ENCODE measurements around the gene ATP6V1G2. TPM values are rescaled to one million over a fixed set of nuclear protein-coding genes. Genes with fewer than 3 reads are reported as not detected.

The ATP6V1G2 gene
- total RNA-seq, 2 donors from 2014 or later: 1.7 to 2.1 TPM

DNA sequence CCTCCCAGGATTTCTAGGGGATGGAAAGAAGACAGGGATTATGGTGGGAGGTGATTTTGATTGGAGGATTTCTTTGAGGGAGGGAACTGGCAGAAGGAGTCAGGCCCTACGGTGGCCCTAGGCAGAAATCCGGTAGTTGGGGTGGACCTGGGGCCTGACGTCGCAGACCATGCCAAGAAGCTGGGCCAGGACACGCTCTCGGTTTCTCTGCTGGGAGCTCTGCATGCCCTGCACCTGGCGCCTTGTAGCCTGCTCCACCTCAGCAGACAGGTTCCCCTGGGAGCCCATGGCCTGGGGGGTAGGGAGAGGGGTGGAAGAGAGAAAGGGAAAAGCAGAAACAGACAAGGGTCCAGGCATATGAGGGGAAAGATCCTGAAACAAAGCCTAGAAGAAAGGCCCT lies 1.1 kb downstream of the ATP6V1G2 start:
- Histone ChIP-seq H3K36me3 (ENCODE audit: control insufficient read depth, insufficient read depth, low read length) (peaks cover 24% of the 10 kb centered on the region), H3K4me3 (ENCODE audit: low read length) (no peak overlapping the region), H3K9ac (ENCODE audit: extremely low read depth, low read length, poor library complexity, severe bottlenecking) (no peak overlapping the region), H3K27ac (ENCODE audit: low read depth, low read length) (no peak overlapping the region), H3K9me3 (ENCODE audit: control insufficient read depth, low read length) (no peaks in the 10 kb centered on the region), H3K4me1 (ENCODE audit: control insufficient read depth, insufficient read depth, low read length) (peaks cover 6% of the 10 kb centered on the region), H3K27me3 (ENCODE audit: control insufficient read depth, insufficient read depth, low read length, poor library complexity, severe bottlenecking) (no peaks in the 10 kb centered on the region)
- H3K27ac Mint-ChIP-seq: no peak overlapping the region
- H3K4me3 Mint-ChIP-seq: no peak overlapping the region
- no peaks in the 10 kb centered on the region for H3K27me3 Mint-ChIP-seq (ENCODE audit: insufficient read depth)
- peaks cover 19% of the 10 kb centered on the region for H3K36me3 Mint-ChIP-seq (ENCODE audit: low read depth)
- H3K9me3 Mint-ChIP-seq: no peaks in the 10 kb centered on the region
- TF ChIP-seq, protein P1, sequence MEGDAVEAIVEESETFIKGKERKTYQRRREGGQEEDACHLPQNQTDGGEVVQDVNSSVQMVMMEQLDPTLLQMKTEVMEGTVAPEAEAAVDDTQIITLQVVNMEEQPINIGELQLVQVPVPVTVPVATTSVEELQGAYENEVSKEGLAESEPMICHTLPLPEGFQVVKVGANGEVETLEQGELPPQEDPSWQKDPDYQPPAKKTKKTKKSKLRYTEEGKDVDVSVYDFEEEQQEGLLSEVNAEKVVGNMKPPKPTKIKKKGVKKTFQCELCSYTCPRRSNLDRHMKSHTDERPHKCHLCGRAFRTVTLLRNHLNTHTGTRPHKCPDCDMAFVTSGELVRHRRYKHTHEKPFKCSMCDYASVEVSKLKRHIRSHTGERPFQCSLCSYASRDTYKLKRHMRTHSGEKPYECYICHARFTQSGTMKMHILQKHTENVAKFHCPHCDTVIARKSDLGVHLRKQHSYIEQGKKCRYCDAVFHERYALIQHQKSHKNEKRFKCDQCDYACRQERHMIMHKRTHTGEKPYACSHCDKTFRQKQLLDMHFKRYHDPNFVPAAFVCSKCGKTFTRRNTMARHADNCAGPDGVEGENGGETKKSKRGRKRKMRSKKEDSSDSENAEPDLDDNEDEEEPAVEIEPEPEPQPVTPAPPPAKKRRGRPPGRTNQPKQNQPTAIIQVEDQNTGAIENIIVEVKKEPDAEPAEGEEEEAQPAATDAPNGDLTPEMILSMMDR (conservative IDR thresholded peaks at IDR 0.05): no peak
- WGBS, 2 experiments (ENCODE audit: insufficient coverage in 1 of 2, insufficient read length in 1 of 2): 89 to 95% methylated on average over 6 to 7 of the region's 7 CpGs
- peaks cover 15% of the 10 kb centered on the region for H3K4me1 Mint-ChIP-seq
- DNase-seq: no peak

DNA sequence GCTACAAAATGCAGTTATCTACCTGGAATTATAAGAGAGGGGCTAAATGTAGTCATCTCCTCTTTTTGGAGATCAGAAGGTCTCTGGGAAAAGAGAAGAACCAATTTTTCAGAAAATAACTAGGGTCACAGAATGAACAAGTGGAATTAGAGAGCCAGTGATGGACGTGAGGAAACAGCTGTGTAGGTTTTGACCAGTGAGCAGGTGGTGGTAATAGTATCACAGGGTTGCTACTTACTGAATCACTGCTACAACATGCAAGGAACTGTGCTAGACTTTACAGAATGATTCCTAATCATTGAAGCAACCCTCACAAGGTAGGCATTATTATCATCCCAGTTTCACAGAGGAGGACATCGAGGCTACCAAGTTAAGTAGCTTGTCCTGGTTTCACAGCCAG lies 1.7 kb downstream of the ATP6V1G2 start:
- TF ChIP-seq, protein P1 (conservative IDR thresholded peaks at IDR 0.05): no peak
- DNase-seq: no peak
- H3K27me3 Mint-ChIP-seq (ENCODE audit: insufficient read depth): no peaks in the 10 kb centered on the region
- H3K27ac Mint-ChIP-seq: no peak overlapping the region
- H3K9me3 Mint-ChIP-seq: no peaks in the 10 kb centered on the region
- Histone ChIP-seq H3K36me3 (ENCODE audit: control insufficient read depth, insufficient read depth, low read length) (peaks cover 26% of the 10 kb centered on the region), H3K27ac (ENCODE audit: low read depth, low read length) (no peak overlapping the region), H3K4me3 (ENCODE audit: low read length) (no peak overlapping the region), H3K27me3 (ENCODE audit: control insufficient read depth, insufficient read depth, low read length, poor library complexity, severe bottlenecking) (no peaks in the 10 kb centered on the region), H3K4me1 (ENCODE audit: control insufficient read depth, insufficient read depth, low read length) (peaks cover 9% of the 10 kb centered on the region), H3K9me3 (ENCODE audit: control insufficient read depth, low read length) (no peaks in the 10 kb centered on the region), H3K9ac (ENCODE audit: extremely low read depth, low read length, poor library complexity, severe bottlenecking) (no peak overlapping the region)
- H3K36me3 Mint-ChIP-seq (ENCODE audit: low read depth): peaks cover 23% of the 10 kb centered on the region
- H3K4me1 Mint-ChIP-seq: peaks cover 21% of the 10 kb centered on the region
- H3K4me3 Mint-ChIP-seq: no peak overlapping the region
- WGBS, 2 experiments (ENCODE audit: insufficient coverage in 1 of 2, insufficient read length in 1 of 2): 86 to 92% methylated on average over 1 to 2 of the region's 2 CpGs

DNA sequence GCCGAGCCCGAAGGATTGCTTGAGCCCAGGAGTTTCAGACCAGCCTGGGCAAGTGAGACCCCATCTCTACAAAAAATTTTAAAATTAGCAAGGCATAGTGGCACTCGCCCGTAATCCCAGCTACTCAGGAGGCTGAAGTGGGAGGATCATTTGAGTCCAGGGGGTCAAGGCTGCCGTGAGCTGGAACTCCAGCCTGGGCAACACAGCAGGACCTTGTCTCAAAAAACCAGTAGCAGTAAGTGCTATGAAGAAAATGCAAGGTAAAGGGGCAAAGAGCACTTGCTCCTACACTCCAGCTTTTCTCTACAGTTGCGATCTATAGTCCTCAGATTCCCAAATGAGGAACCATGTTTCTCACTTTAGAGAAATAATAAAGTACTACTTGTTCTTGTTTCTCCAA lies 2.8 kb downstream of the ATP6V1G2 start:
- TF ChIP-seq, protein P1 (conservative IDR thresholded peaks at IDR 0.05): no peak
- Mint-ChIP-seq H3K27me3 (ENCODE audit: insufficient read depth) (no peaks in the 10 kb centered on the region), H3K4me1 (peaks cover 31% of the 10 kb centered on the region), H3K4me3 (no peak overlapping the region), H3K27ac (no peak overlapping the region), H3K36me3 (ENCODE audit: low read depth) (peaks cover 25% of the 10 kb centered on the region), H3K9me3 (no peaks in the 10 kb centered on the region)
- H3K9me3 ChIP-seq (ENCODE audit: control insufficient read depth, low read length): no peaks in the 10 kb centered on the region
- H3K36me3 ChIP-seq (ENCODE audit: control insufficient read depth, insufficient read depth, low read length): peaks cover 26% of the 10 kb centered on the region
- H3K4me3 ChIP-seq (ENCODE audit: low read length): no peak overlapping the region
- H3K27ac ChIP-seq (ENCODE audit: low read depth, low read length): no peak overlapping the region
- H3K4me1 ChIP-seq (ENCODE audit: control insufficient read depth, insufficient read depth, low read length): peaks cover 11% of the 10 kb centered on the region
- WGBS, 2 experiments (ENCODE audit: insufficient coverage in 1 of 2, insufficient read length in 1 of 2): 95 to 96% methylated on average over 6 of the region's 6 CpGs
- H3K27me3 ChIP-seq (ENCODE audit: control insufficient read depth, insufficient read depth, low read length, poor library complexity, severe bottlenecking): no peaks in the 10 kb centered on the region
- no peak overlapping the region for H3K9ac ChIP-seq (ENCODE audit: extremely low read depth, low read length, poor library complexity, severe bottlenecking)
- no peak for DNase-seq

All from endodermal cell (in vitro differentiated cells).